HG03060 (cell line): ENCODE data around the gene TMEM164.

ENCODE experiments used
- ATAC-seq: cut with Tn5 transposase; IDR thresholded peaks from one replicate; pipeline ENCODE4 v1.9.1; 2021; ENCODE audit warnings: low read depth, moderate number of reproducible peaks; ENCODE audit not compliant: unreplicated experiment

The TMEM164 gene

GRCh38 chrX:110036162-110037033 lies 33.5 kb downstream of the TMEM164 start:
- ATAC-seq, result no peak

- ATAC-seq, result no peak
Observed at GRCh38 chrX:110037178-110037577, 34.3 kb downstream of the TMEM164 start.

- ATAC-seq, result no peak
Observed at GRCh38 chrX:110038900-110039299, 36.0 kb downstream of the TMEM164 start.

- ATAC-seq, result no peak
Observed at GRCh38 chrX:110041980-110042379, 39.1 kb downstream of the TMEM164 start.

GRCh38 chrX:110042496-110042895 lies 39.6 kb downstream of the TMEM164 start:
- no peak for ATAC-seq

GRCh38 chrX:110043506-110043905 lies 40.6 kb downstream of the TMEM164 start:
- no peak for ATAC-seq

- no peak for ATAC-seq
Observed at GRCh38 chrX:110044346-110045249, 41.7 kb downstream of the TMEM164 start.

- no peak for ATAC-seq
Observed at GRCh38 chrX:110045421-110045820, 42.5 kb downstream of the TMEM164 start.

GRCh38 chrX:110046001-110046400 lies 43.1 kb downstream of the TMEM164 start:
- no peak for ATAC-seq

GRCh38 chrX:110046971-110047370 lies 44.1 kb downstream of the TMEM164 start:
- no peak for ATAC-seq

- ATAC-seq, result no peak
Observed at GRCh38 chrX:110049096-110049495, 46.2 kb downstream of the TMEM164 start.

GRCh38 chrX:110050386-110050785 lies 47.5 kb downstream of the TMEM164 start:
- ATAC-seq, result no peak

GRCh38 chrX:110050901-110051300 lies 48.0 kb downstream of the TMEM164 start:
- no peak for ATAC-seq

GRCh38 chrX:110051559-110051958 lies 48.6 kb downstream of the TMEM164 start:
- ATAC-seq, result no peak

- ATAC-seq, result no peak
Observed at GRCh38 chrX:110052303-110052702, 49.4 kb downstream of the TMEM164 start.

- no peak for ATAC-seq
Observed at GRCh38 chrX:110053453-110053852, 50.5 kb downstream of the TMEM164 start.

GRCh38 chrX:110055616-110056015 lies 52.7 kb downstream of the TMEM164 start:
- ATAC-seq, result no peak

GRCh38 chrX:110056419-110056818 lies 53.5 kb downstream of the TMEM164 start:
- no peak for ATAC-seq

GRCh38 chrX:110059410-110059809 lies 56.5 kb downstream of the TMEM164 start:
- no peak for ATAC-seq

GRCh38 chrX:110060317-110060716 lies 57.4 kb downstream of the TMEM164 start:
- no peak for ATAC-seq

- ATAC-seq, result no peak
Observed at GRCh38 chrX:110060846-110061537, 58.1 kb downstream of the TMEM164 start.
